Endodermal cell (in vitro differentiated cells): ENCODE results near the gene B4GALNT1. TPM values are rescaled to one million over a fixed set of nuclear protein-coding genes. Genes with fewer than 3 reads are reported as not detected.
"Not testable (repeated sequence)": the region's sequence is repeated elsewhere in the genome, so short reads cannot be mapped to it uniquely, and the experiment has no call there.

Experiments
- DNase-seq: peaks from one replicate; pipeline ENCODE4 v3.0.0-alpha.2; 2017
- H3K27ac ChIP-seq: 2 replicates; pipeline ENCODE4 v1.5.1; 2013; ENCODE audit warnings: mild to moderate bottlenecking, low read depth, low read length, moderate library complexity
- H3K27me3 ChIP-seq: 2 replicates; pipeline ENCODE4 v1.6.1; 2013; ENCODE audit warnings: mild to moderate bottlenecking, low read length, moderate library complexity; ENCODE audit not compliant: insufficient read depth, control insufficient read depth, poor library complexity, severe bottlenecking
- H3K36me3 ChIP-seq: 2 replicates; pipeline ENCODE4 v1.7.0; 2013; ENCODE audit warnings: mild to moderate bottlenecking, low read length, moderate library complexity; ENCODE audit not compliant: control insufficient read depth, insufficient read depth
- H3K4me1 ChIP-seq: one replicate; pipeline ENCODE4 v1.7.0; 2013; ENCODE audit warnings: low read length; ENCODE audit not compliant: control insufficient read depth, insufficient read depth
- H3K4me3 ChIP-seq: 2 replicates; pipeline ENCODE4 v1.5.1; 2013; ENCODE audit warnings: mild to moderate bottlenecking, low read length, moderate library complexity
- H3K9ac ChIP-seq: 2 replicates; pipeline ENCODE4 v1.6.1; 2013; ENCODE audit warnings: mild to moderate bottlenecking, low read length, moderate library complexity; ENCODE audit not compliant: poor library complexity, severe bottlenecking; ENCODE audit errors: extremely low read depth
- H3K9me3 ChIP-seq: 2 replicates; pipeline ENCODE4 v1.6.1; 2013; ENCODE audit warnings: mild to moderate bottlenecking, low read length, moderate library complexity; ENCODE audit not compliant: control insufficient read depth
- H3K27ac Mint-ChIP-seq: 2 replicates; pipeline ENCODE4 v1.8.0; 2020; ENCODE audit warnings: mixed read lengths
- H3K27me3 Mint-ChIP-seq: 2 replicates; pipeline ENCODE4 v1.8.0; 2021; ENCODE audit warnings: mild to moderate bottlenecking, mixed read lengths; ENCODE audit not compliant: insufficient read depth
- H3K36me3 Mint-ChIP-seq: 2 replicates; pipeline ENCODE4 v1.8.0; 2020; ENCODE audit warnings: low read depth, mixed read lengths
- H3K4me1 Mint-ChIP-seq: 2 replicates; pipeline ENCODE4 v1.8.0; 2020; ENCODE audit warnings: mixed read lengths
- H3K4me3 Mint-ChIP-seq: 2 replicates; pipeline ENCODE4 v1.8.0; 2020; ENCODE audit warnings: mild to moderate bottlenecking, moderate library complexity, mixed read lengths
- H3K9me3 Mint-ChIP-seq: 2 replicates; pipeline ENCODE4 v1.8.0; 2020; ENCODE audit warnings: mild to moderate bottlenecking, mixed read lengths
- CTCF ChIP-seq: fragments of 200-600 bp; sonication (generic); conservative IDR thresholded peaks from 2 replicates; pipeline ENCODE4 v1.5.0; 2021; ENCODE audit warnings: antibody characterized with exemption, mild to moderate bottlenecking
- WGBS, 2 experiments: methylation state at CpG; one replicate each; pipeline versions ENCODE4 v1.1.5 to v1.1.7; 2013; ENCODE audit warnings: missing lambda C conversion rate in 2 of 2, mixed read lengths in 1 of 2; ENCODE audit not compliant: insufficient coverage in 1 of 2, insufficient read length in 1 of 2; 5-methylcytosine and 5-hydroxymethylcytosine counted together
- total RNA-seq, 2 donors: library from RNA; stranded (reverse); fragmentation: NEBNext Ultra II Directional in 1 of 2; extraction: Animal tissue kit (Norgen Biotek cat#: 25700) in 1 of 2; gene quantifications; 2 replicates in 1 of 2; 3 replicates in 1 of 2; pipeline ENCODE4 v1.2.1, GENCODE V29; 2021

The B4GALNT1 gene
- total RNA-seq, 2 donors from 2014 or later: 0.49 to 0.66 TPM

GRCh38 chr12:57655541-57656240 lies 22.7 kb upstream of the B4GALNT1 start:
- Histone ChIP-seq H3K36me3 (no peaks in the 10 kb centered on the region), H3K27me3 (no peaks in the 10 kb centered on the region), H3K9ac (no peak overlapping the region), H3K4me3 (no peak overlapping the region), H3K9me3 (peaks cover 40% of the 10 kb centered on the region), H3K27ac (no peak overlapping the region), H3K4me1 (no peaks in the 10 kb centered on the region)
- H3K27ac Mint-ChIP-seq: no peak overlapping the region
- H3K27me3 Mint-ChIP-seq: peaks cover 25% of the 10 kb centered on the region
- H3K4me1 Mint-ChIP-seq: no peaks in the 10 kb centered on the region
- no peaks in the 10 kb centered on the region for H3K36me3 Mint-ChIP-seq
- no peak overlapping the region for H3K4me3 Mint-ChIP-seq
- WGBS, 2 experiments: 81 to 90% methylated on average over 2 to 23 of the region's 23 CpGs
- no peak for TF ChIP-seq CTCF
- DNase-seq: no peak
- H3K9me3 Mint-ChIP-seq: peaks cover 68% of the 10 kb centered on the region

GRCh38 chr12:57654042-57654441 lies 21.0 kb upstream of the B4GALNT1 start:
- Mint-ChIP-seq H3K4me3 (no peak overlapping the region), H3K9me3 (peaks cover 57% of the 10 kb centered on the region), H3K27ac (no peak overlapping the region), H3K36me3 (no peaks in the 10 kb centered on the region), H3K4me1 (no peaks in the 10 kb centered on the region), H3K27me3 (peaks cover 19% of the 10 kb centered on the region)
- H3K4me3 ChIP-seq: no peak overlapping the region
- no peak for DNase-seq
- H3K9ac ChIP-seq: no peak overlapping the region
- no peak for TF ChIP-seq CTCF
- no peaks in the 10 kb centered on the region for H3K27me3 ChIP-seq
- H3K27ac ChIP-seq: no peak overlapping the region
- WGBS, 2 experiments: 62 to 63% methylated on average over 3 of the region's 3 CpGs
- H3K36me3 ChIP-seq: no peaks in the 10 kb centered on the region
- peaks cover 28% of the 10 kb centered on the region for H3K9me3 ChIP-seq
- H3K4me1 ChIP-seq: no peaks in the 10 kb centered on the region

- not testable (repeated sequence) for H3K36me3 Mint-ChIP-seq, H3K4me3 ChIP-seq, H3K27me3 Mint-ChIP-seq, H3K27ac Mint-ChIP-seq, H3K27me3 ChIP-seq, H3K27ac ChIP-seq, DNase-seq, H3K9ac ChIP-seq, H3K36me3 ChIP-seq, H3K4me1 Mint-ChIP-seq, H3K4me3 Mint-ChIP-seq, H3K4me1 ChIP-seq
- no CpG with 5 or more reads among the region's 15 CpGs for WGBS, 2 experiments
- H3K9me3 Mint-ChIP-seq: peaks cover 44% of the 10 kb centered on the region
- peaks cover 20% of the 10 kb centered on the region for H3K9me3 ChIP-seq
These were observed 13.7 kb upstream of the B4GALNT1 start for GRCh38 chr12:57646659-57647049.

- 60% methylated on average over 13 of the region's 13 CpGs; no CpG with 5 or more reads in 1 of the 2 experiments for WGBS, 2 experiments
- H3K9ac ChIP-seq, H3K27ac Mint-ChIP-seq, H3K4me1 ChIP-seq, H3K36me3 Mint-ChIP-seq, H3K4me1 Mint-ChIP-seq, H3K4me3 Mint-ChIP-seq, H3K36me3 ChIP-seq, H3K27me3 ChIP-seq, H3K27me3 Mint-ChIP-seq, H3K27ac ChIP-seq, H3K4me3 ChIP-seq: not testable (repeated sequence)
- peaks cover 48% of the 10 kb centered on the region for H3K9me3 Mint-ChIP-seq
- peak; percentile 59 for DNase-seq
- H3K9me3 ChIP-seq: peaks cover 20% of the 10 kb centered on the region
These were observed 13.1 kb upstream of the B4GALNT1 start for GRCh38 chr12:57645990-57646658.
